GM12891 (cell line): ENCODE measurements around the gene JAG1.

ENCODE experiments used
- POLR2A ChIP-seq: IDR thresholded peaks from 2 replicates; pipeline ENCODE4 v1.6.1; 2011; ENCODE audit warnings: low read depth, low read length, control low read depth
- SPI1 ChIP-seq: IDR thresholded peaks from 2 replicates; pipeline ENCODE4 v1.6.1; 2011; ENCODE audit warnings: low read depth, low read length, control low read depth
- TAF1 ChIP-seq: IDR thresholded peaks from 2 replicates; pipeline ENCODE4 v1.6.1; 2011; ENCODE audit warnings: low read depth, low read length, control low read depth

GRCh38 chr20:10609770-10610169 is 64.0 kb downstream of the JAG1 start:
- no peak for TF ChIP-seq POLR2A
- TF ChIP-seq TAF1 = no peak
- TF ChIP-seq SPI1 = no peak
